ENCODE measurements around the gene LGMN.

Gene LGMN

DNA sequence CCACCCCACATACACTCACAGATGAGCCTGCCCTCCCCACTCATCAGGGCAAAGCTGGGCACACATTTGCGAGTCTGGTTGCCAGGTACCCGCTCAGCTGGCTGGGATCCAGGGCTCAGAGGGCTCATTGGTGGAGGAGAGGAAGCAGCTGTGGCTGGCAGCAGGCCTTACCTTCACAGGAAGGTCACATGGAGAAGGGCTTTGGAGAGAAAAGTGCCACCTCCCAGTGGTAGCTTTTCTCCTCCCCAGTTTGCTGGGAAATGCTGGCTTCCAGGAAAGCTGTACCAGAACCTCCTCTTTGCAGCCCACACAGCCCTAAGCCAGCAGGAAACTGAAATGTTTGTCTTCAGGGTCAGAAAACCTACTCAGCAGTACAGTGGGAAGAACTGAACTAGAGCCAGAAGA lies 55.6 kb downstream of the LGMN start:
- DNase-seq (ENCODE audit: insufficient read length, low spot score) (no peak), FAIRE-seq (no peak)
- TF ChIP-seq PAX5 (IDR thresholded peaks at IDR 0.05; ENCODE audit: insufficient read depth, low read length, severe bottlenecking), result no peak
- no peak for TF ChIP-seq SPI1 (IDR thresholded peaks at IDR 0.05; ENCODE audit: low read depth, low read length)
- TF ChIP-seq POU2F2 (IDR thresholded peaks at IDR 0.05; ENCODE audit: low read depth, low read length), result no peak
- TF ChIP-seq TAF1 (IDR thresholded peaks at IDR 0.05; ENCODE audit: low read depth, low read length), result no peak
- TF ChIP-seq POLR2AphosphoS5 (IDR thresholded peaks at IDR 0.05; ENCODE audit: low read depth, low read length), result no peak
- TF ChIP-seq POLR2A (IDR thresholded peaks at IDR 0.05; ENCODE audit: low read depth, low read length), result no peak

DNA sequence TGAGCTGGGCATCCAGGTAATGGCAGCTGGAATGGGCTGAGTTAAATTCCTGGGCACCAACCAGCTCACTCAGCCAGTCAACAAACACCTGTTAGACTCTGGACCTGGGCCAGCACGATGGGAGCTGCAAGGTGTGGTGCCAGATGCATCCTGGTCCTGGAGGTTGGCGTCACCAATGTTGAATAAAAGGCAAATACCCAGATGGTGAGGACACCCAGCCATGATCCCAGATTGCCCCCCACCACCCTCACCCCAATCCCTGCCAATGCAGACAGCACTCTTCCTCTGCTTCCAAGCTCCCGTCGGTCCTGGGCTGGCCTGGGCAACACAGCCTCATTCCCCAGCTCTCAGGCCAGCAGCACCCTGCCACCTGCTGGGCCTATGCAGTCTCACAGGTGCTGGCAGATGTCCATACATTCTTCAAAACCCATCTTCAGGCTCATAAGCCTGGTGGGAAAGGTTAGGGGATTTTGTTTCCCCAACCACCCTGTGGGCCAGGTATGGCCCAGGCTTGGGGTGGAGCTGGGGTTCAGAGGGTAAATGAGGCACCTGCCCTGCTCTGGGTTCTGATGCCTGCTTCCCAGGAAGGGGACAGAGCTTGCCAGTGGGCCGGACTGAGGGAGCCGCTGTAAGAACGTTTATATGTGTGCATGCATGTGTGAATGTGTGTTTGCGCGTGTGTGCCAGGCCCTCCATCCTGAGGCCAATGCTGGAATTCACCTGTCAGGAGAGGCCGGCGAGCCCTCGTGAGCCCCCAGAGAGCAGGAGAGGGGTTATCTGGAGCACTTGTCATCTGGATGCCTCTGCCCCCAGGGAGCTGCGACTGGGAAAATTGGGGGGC lies 58.0 kb downstream of the LGMN start:
- no peak for DNase-seq (ENCODE audit: insufficient read length, low spot score)
- FAIRE-seq, result peak; percentile 87
- TF ChIP-seq TAF1 (IDR thresholded peaks at IDR 0.05; ENCODE audit: low read depth, low read length), result no peak
- TF ChIP-seq POLR2A (IDR thresholded peaks at IDR 0.05; ENCODE audit: low read depth, low read length), result no peak
- no peak for TF ChIP-seq POLR2AphosphoS5 (IDR thresholded peaks at IDR 0.05; ENCODE audit: low read depth, low read length)
- TF ChIP-seq POU2F2 (IDR thresholded peaks at IDR 0.05; ENCODE audit: low read depth, low read length), result no peak
- no peak for TF ChIP-seq PAX5 (IDR thresholded peaks at IDR 0.05; ENCODE audit: insufficient read depth, low read length, severe bottlenecking)
- no peak for TF ChIP-seq SPI1 (IDR thresholded peaks at IDR 0.05; ENCODE audit: low read depth, low read length)

DNA sequence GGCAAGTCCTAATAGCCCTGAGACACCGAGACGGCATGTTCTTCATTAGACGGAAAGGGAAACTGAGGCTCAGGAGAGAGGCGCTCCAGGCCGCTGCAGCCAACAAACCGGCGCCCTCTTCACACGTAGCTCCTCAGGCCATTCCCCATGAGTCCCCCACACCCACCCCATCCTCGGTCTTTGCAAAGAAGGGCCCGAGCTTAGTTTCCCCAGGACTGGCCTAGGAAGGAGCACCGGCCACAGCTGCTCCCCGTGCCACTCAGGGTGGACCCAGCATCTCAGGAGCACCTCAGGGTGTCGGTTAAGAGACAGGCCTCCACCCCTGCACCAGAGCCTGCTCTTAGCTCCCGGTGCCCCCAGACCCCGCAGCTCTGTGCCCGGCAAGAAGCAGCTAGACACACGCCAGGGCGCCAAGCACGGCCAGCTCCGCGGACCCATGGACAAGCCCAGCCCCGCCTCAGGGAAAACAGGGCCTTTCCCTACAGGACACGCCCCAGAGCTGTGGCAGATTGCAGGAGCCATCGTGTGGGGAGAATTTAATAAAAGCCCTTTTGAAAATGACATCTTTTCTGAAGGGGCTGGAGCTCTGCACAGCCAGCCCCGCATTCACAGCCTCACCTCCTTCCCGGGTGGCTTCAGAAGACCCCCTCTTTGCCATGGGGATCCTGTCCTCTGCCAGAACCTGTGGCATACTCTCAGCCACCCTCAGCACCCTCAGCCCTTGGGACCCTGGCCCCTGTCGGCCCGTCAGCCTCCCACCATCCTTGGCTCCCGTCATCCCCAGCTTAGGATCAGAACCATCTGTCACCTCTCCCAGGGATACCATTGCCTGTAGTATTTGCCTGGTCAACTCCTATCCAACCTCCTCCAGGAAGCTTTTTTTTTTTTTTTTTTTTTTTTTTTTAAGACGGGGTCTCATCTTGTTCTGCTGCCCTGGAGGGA lies 59.7 kb downstream of the LGMN start:
- no peak for TF ChIP-seq TAF1 (IDR thresholded peaks at IDR 0.05; ENCODE audit: low read depth, low read length)
- TF ChIP-seq SPI1 (IDR thresholded peaks at IDR 0.05; ENCODE audit: low read depth, low read length), result no peak
- TF ChIP-seq POLR2AphosphoS5 (IDR thresholded peaks at IDR 0.05; ENCODE audit: low read depth, low read length), result no peak
- no peak for TF ChIP-seq PAX5 (IDR thresholded peaks at IDR 0.05; ENCODE audit: insufficient read depth, low read length, severe bottlenecking)
- no peak for FAIRE-seq
- no peak for DNase-seq (ENCODE audit: insufficient read length, low spot score)

GRCh38 chr14:92687681-92688433 lies 60.6 kb downstream of the LGMN start:
- no peak for TF ChIP-seq POU2F2 (IDR thresholded peaks at IDR 0.05; ENCODE audit: low read depth, low read length)
- TF ChIP-seq SPI1 (IDR thresholded peaks at IDR 0.05; ENCODE audit: low read depth, low read length), result no peak
- TF ChIP-seq POLR2A (IDR thresholded peaks at IDR 0.05; ENCODE audit: low read depth, low read length), result no peak
- TF ChIP-seq PAX5 (IDR thresholded peaks at IDR 0.05; ENCODE audit: insufficient read depth, low read length, severe bottlenecking), result no peak
- no peak for TF ChIP-seq POLR2AphosphoS5 (IDR thresholded peaks at IDR 0.05; ENCODE audit: low read depth, low read length)
- TF ChIP-seq TAF1 (IDR thresholded peaks at IDR 0.05; ENCODE audit: low read depth, low read length), result no peak
- FAIRE-seq (no peak), DNase-seq (ENCODE audit: insufficient read length, low spot score) (no peak)

DNA sequence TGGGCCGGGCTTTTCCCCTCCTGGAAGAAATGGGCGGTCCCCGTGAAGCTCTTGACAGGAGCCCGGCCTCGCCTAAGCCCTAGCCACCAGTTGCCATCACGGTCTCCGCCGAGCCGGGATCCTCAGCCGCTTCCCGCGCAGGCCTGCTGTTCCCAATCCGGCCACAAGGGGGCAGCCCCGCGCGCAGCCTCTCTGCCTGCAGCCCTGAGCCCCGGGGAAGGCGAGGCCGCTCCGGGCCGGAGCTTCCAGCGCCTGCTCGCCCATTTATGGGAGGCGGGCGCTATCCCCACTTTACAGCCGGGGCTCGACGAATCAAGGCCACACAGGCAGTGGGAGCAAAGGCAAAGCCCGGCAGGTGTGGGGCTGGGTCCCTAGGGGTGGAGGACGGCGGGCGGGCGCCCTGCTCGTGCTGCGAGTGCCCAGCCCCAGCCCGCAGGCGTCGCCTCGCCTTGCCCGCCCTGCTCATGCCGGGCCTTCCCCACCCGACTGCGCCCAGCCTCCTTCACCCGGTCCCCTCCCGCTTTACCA lies 61.5 kb downstream of the LGMN start:
- FAIRE-seq, result no peak
- DNase-seq (ENCODE audit: insufficient read length, low spot score), result peak; percentile 84
- TF ChIP-seq TAF1 (IDR thresholded peaks at IDR 0.05; ENCODE audit: low read depth, low read length) (no peak), POLR2A (IDR thresholded peaks at IDR 0.05; ENCODE audit: low read depth, low read length) (no peak), POLR2AphosphoS5 (IDR thresholded peaks at IDR 0.05; ENCODE audit: low read depth, low read length) (no peak), PAX5 (IDR thresholded peaks at IDR 0.05; ENCODE audit: insufficient read depth, low read length, severe bottlenecking) (no peak), SPI1 (IDR thresholded peaks at IDR 0.05; ENCODE audit: low read depth, low read length) (no peak)

DNA sequence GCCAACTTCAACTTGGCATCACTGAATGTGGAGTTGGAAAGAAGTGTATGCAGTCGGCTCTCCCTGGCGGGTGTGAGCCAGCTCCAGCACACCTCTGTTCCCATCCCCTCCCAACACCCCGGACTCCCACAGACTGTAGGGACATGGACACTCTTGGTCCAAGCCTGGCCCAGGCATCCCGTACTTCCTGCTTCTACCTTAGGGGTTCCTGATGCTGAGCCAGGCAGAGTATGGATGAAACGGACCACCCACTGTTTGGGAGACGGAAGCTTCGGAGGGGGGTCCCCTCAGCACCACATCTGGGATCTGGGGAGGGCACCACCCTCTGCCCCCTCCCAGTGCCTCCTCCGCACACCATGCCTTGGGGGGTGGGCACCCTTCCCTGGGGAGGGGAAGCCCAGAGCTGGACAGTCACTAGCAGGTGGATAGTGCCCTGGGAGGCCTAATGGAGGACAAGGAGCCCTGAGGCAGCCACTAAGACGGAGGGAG lies 62.0 kb downstream of the LGMN start:
- FAIRE-seq (no peak), DNase-seq (ENCODE audit: insufficient read length, low spot score) (no peak)
- TF ChIP-seq POU2F2 (IDR thresholded peaks at IDR 0.05; ENCODE audit: low read depth, low read length), result no peak
- no peak for TF ChIP-seq PAX5 (IDR thresholded peaks at IDR 0.05; ENCODE audit: insufficient read depth, low read length, severe bottlenecking)
- no peak for TF ChIP-seq SPI1 (IDR thresholded peaks at IDR 0.05; ENCODE audit: low read depth, low read length)
- no peak for TF ChIP-seq POLR2A (IDR thresholded peaks at IDR 0.05; ENCODE audit: low read depth, low read length)
- no peak for TF ChIP-seq TAF1 (IDR thresholded peaks at IDR 0.05; ENCODE audit: low read depth, low read length)
- TF ChIP-seq POLR2AphosphoS5 (IDR thresholded peaks at IDR 0.05; ENCODE audit: low read depth, low read length), result no peak

- TF ChIP-seq SPI1 (IDR thresholded peaks at IDR 0.05; ENCODE audit: low read depth, low read length) (no peak), POLR2A (IDR thresholded peaks at IDR 0.05; ENCODE audit: low read depth, low read length) (no peak), TAF1 (IDR thresholded peaks at IDR 0.05; ENCODE audit: low read depth, low read length) (no peak), POU2F2 (IDR thresholded peaks at IDR 0.05; ENCODE audit: low read depth, low read length) (no peak), PAX5 (IDR thresholded peaks at IDR 0.05; ENCODE audit: insufficient read depth, low read length, severe bottlenecking) (no peak), POLR2AphosphoS5 (IDR thresholded peaks at IDR 0.05; ENCODE audit: low read depth, low read length) (no peak)
Measured at GRCh38 chr14:92685784-92686355, 62.6 kb downstream of the LGMN start.

More at GRCh38 chr14:92685784-92686355, 62.6 kb downstream of the LGMN start:
- FAIRE-seq (no peak), DNase-seq (ENCODE audit: insufficient read length, low spot score) (no peak)
